ENCODE measurements around the gene ADRB2. TPM values are rescaled to one million over a fixed set of nuclear protein-coding genes. Genes with fewer than 3 reads are reported as not detected.

The ADRB2 gene
- total and polyA plus RNA-seq, 10 of the 15 experiments (the other 5 are each of a cell fraction or from before 2014, with no cell fraction given) = 0.03 to 0.34 (median 0.18) TPM; not detected in 1

GRCh38 chr5:148837383-148837782, 11.0 kb downstream of the ADRB2 start:
- Histone ChIP-seq H3K4me1 (ENCODE audit: control insufficient read depth, insufficient read depth, low read length) (peaks cover 18% of the 10 kb centered on the region), H2AFZ (ENCODE audit: control insufficient read depth, low read depth, low read length) (no peak overlapping the region), H3K36me3 (ENCODE audit: control insufficient read depth in 2 of 2, insufficient read depth in 2 of 2, low read length in 1 of 2) (no peaks in the 10 kb centered on the region), H3K4me3 (no peak overlapping the region), H3K79me2 (ENCODE audit: control insufficient read depth, insufficient read depth, low read length) (no peaks in the 10 kb centered on the region), H3K4me2 (ENCODE audit: control insufficient read depth, insufficient read depth) (no peak overlapping the region), H3K9ac (ENCODE audit: control insufficient read depth, insufficient read depth, low read length) (no peak overlapping the region), H3K9me3 (replicated peaks; ENCODE audit: control insufficient read depth, insufficient read depth, low read length) (no peaks in the 10 kb centered on the region), H3K27ac (ENCODE audit: control insufficient read depth, insufficient read depth) (no peak overlapping the region), H4K20me1 (ENCODE audit: control insufficient read depth, insufficient read depth) (no peaks in the 10 kb centered on the region), H3K27me3 (replicated peaks in 1 of 2; ENCODE audit: control insufficient read depth in 2 of 2, insufficient read depth in 2 of 2, low read length in 1 of 2) (no peaks in the 10 kb centered on the region; a peak in 2 of 4 replicates)
- TF ChIP-seq HDAC2 (IDR thresholded peaks at IDR 0.05) (no peak), PKNOX1 (IDR thresholded peaks at IDR 0.05) (no peak), ELK1 (IDR thresholded peaks at IDR 0.05; ENCODE audit: low read depth, low read length) (no peak), ZNF274 (IDR thresholded peaks at IDR 0.05; ENCODE audit: insufficient read depth, insufficient read length) (no peak), E2F4 (IDR thresholded peaks at IDR 0.05; ENCODE audit: low read depth, low read length) (no peak), SP1 (IDR thresholded peaks at IDR 0.05; ENCODE audit: low read depth, low read length) (no peak), PAX5 (IDR thresholded peaks at IDR 0.05; ENCODE audit: borderline replicate concordance, low read depth, low read length) (no peak), IKZF2 (IDR thresholded peaks at IDR 0.05) (no peak), ZNF592 (IDR thresholded peaks at IDR 0.05) (no peak), NFYB (IDR thresholded peaks at IDR 0.05; ENCODE audit: insufficient read depth, low read depth, low read length) (no peak), MXI1 (IDR thresholded peaks at IDR 0.05; ENCODE audit: low read depth, low read length) (no peak), MYB (IDR thresholded peaks at IDR 0.05; ENCODE audit: borderline replicate concordance, low read depth, low read length) (no peak), CHD2 (IDR thresholded peaks at IDR 0.05; ENCODE audit: borderline replicate concordance, low read depth, low read length) (no peak), GABPA (IDR thresholded peaks at IDR 0.05; ENCODE audit: low read depth) (no peak), ZNF622 (IDR thresholded peaks at IDR 0.05) (no peak)
- no peak for FAIRE-seq
- in situ Hi-C loops (cut with MboI) = no loop called here
- no peak for ATAC-seq
- no peak for DNase-seq (ENCODE audit: low read depth, low spot score)
- WGBS (ENCODE audit: insufficient coverage, insufficient replicate concordance, low lambda C conversion rate, missing lambda C conversion rate) = 60% methylated on average over 3 of the region's 3 CpGs
- ChIA-PET POLR2A (no interaction called here), RAD21 (ENCODE audit: unreplicated experiment) (interaction anchor here (1.5 kb wide), 1 partner anchor 278 kb away, joined by 4 read pairs; no protein-coding TSS in a partner anchor), SMC1A (ENCODE audit: uncharacterized antibody, unreplicated experiment) (interaction anchor here (1.6 kb wide), 1 partner anchor 104 kb away, joined by 4 read pairs; no protein-coding TSS in a partner anchor), CTCF (interaction anchor here (1.5 kb wide), 2 partner anchors 17 to 96 kb away, joined by 3 to 8 read pairs; no protein-coding TSS in a partner anchor)
- no TSS peak for BruUV-seq (replicated peaks)
- intact Hi-C loops (cut with micrococcal nuclease; ENCODE audit: unreplicated experiment) = no loop called here

Data from GM12878 (cell line).